ENCODE results near the gene EDIL3. TPM values are rescaled to one million over a fixed set of nuclear protein-coding genes. Genes with fewer than 3 reads are reported as not detected.

EDIL3 gene
- 184 and 191 TPM in 2 replicates for total RNA-seq (2014; rRNA removed; shearing (Covaris generic))

GRCh38 chr5:84384604-84385575 lies at the start of gene EDIL3:
Gene EDIL3, minus strand, starts transcription at chr5:84384880. Its CDS starts 506 bp downstream, at chr5:84384374.
- peak; percentile 81 for DNase-seq (ENCODE audit: low read depth)

- DNase-seq (ENCODE audit: low read depth) = peak; percentile 23
Measured at GRCh38 chr5:84433461-84433860, 48.8 kb upstream of the EDIL3 start.

- peak; percentile 26 for DNase-seq (ENCODE audit: low read depth)
Measured at GRCh38 chr5:84430863-84431663, 46.4 kb upstream of the EDIL3 start.

GRCh38 chr5:84430079-84430478 lies 45.4 kb upstream of the EDIL3 start:
- no peak for DNase-seq (ENCODE audit: low read depth)

GRCh38 chr5:84425365-84425881 lies 40.7 kb upstream of the EDIL3 start:
- DNase-seq (ENCODE audit: low read depth) = no peak

- DNase-seq (ENCODE audit: low read depth) = no peak
Measured at GRCh38 chr5:84419742-84420141, 35.1 kb upstream of the EDIL3 start.

GRCh38 chr5:84411832-84412605 lies 27.3 kb upstream of the EDIL3 start:
- no peak for DNase-seq (ENCODE audit: low read depth)

- no peak for DNase-seq (ENCODE audit: low read depth)
Measured at GRCh38 chr5:84406111-84406510, 21.4 kb upstream of the EDIL3 start.

- DNase-seq (ENCODE audit: low read depth) = peak; percentile 94
Measured at GRCh38 chr5:84403773-84404172, 19.1 kb upstream of the EDIL3 start.

- DNase-seq (ENCODE audit: low read depth) = no peak
Measured at GRCh38 chr5:84397385-84397784, 12.7 kb upstream of the EDIL3 start.

- DNase-seq (ENCODE audit: low read depth) = peak; percentile 84
Measured at GRCh38 chr5:84393969-84394368, 9.3 kb upstream of the EDIL3 start.

- DNase-seq (ENCODE audit: low read depth) = no peak
Measured at GRCh38 chr5:84392836-84393235, 8.2 kb upstream of the EDIL3 start.

- DNase-seq (ENCODE audit: low read depth) = no peak
Measured at GRCh38 chr5:84385705-84386104, 1.0 kb upstream of the EDIL3 start.

- DNase-seq (ENCODE audit: low read depth) = peak; percentile 70
Measured at GRCh38 chr5:84383816-84384603, 670 bp downstream of the EDIL3 start.

GRCh38 chr5:84383296-84383815 lies 1.3 kb downstream of the EDIL3 start:
- no peak for DNase-seq (ENCODE audit: low read depth)

GRCh38 chr5:84382363-84383295 lies 2.1 kb downstream of the EDIL3 start:
- peak; percentile 84 for DNase-seq (ENCODE audit: low read depth)

GRCh38 chr5:84381502-84382362 lies 2.9 kb downstream of the EDIL3 start:
- peak; percentile 37 for DNase-seq (ENCODE audit: low read depth)

GRCh38 chr5:84379749-84380148 lies 4.9 kb downstream of the EDIL3 start:
- DNase-seq (ENCODE audit: low read depth) = no peak

Data from Daoy (cell line).